GM18858 (cell line): Measurements from ENCODE around the gene RRP36.

ENCODE experiments used
- ATAC-seq: cut with Tn5 transposase; IDR thresholded peaks from one replicate; pipeline ENCODE4 v1.9.1; 2021; ENCODE audit not compliant: unreplicated experiment

Gene RRP36

DNA sequence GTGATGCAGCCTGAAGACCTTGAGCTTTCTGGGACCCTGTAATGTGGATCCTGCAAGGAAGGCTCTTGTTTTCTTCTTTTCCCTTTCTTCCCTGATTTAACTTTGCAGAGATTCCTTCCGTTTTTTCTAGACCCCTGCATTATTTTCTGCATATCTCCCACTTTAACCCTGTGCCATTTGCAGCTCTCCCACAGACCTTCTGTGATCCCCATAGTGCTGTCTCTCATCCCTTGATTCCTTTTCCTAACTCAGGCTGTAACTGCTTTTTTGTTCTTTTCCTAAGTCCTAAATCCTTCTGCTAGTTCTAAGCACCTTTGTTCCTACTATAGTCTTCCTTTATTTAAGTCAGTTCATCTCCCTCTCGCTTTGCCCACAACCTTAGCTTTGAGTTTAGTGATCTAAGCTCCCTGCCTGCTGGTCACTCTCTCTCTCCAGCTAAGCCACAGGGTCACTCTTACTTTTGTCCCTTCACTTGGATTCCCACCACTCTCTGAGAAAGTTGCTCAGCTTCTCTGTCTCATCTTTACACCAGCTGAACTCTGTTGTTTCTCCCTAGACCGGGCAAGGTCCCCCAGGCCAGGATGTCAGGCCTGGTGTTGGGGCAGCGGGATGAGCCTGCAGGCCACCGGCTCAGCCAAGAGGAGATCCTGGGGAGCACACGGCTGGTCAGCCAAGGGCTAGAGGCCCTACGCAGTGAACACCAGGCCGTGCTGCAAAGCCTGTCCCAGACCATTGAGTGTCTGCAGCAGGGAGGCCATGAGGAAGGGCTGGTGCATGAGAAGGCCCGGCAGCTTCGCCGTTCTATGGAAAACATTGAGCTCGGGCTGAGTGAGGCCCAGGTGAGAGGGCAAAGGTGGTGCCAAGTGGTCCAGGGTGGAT, 39.6 kb downstream of the RRP36 start:
- no peak for ATAC-seq

DNA sequence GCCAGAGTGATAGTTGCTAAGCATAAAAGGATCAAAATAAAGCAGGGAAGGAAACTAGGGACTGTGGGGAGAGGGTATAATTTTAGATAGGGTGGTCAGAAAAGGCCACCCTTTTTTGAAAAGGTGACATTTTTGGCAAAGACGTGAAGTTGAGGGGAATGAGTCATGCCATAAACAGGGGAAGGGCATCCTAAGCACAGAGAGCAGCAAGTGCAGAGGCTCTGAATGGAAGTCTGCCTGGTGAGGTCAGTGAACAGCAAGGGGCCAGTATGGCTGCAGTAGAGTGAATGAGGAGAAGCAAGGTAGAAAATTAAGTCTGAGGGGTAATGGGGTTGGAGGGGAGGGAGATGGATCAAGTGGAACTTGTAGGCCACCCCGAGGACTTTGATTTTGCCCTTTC, 40.4 kb downstream of the RRP36 start:
- ATAC-seq, result no peak

DNA sequence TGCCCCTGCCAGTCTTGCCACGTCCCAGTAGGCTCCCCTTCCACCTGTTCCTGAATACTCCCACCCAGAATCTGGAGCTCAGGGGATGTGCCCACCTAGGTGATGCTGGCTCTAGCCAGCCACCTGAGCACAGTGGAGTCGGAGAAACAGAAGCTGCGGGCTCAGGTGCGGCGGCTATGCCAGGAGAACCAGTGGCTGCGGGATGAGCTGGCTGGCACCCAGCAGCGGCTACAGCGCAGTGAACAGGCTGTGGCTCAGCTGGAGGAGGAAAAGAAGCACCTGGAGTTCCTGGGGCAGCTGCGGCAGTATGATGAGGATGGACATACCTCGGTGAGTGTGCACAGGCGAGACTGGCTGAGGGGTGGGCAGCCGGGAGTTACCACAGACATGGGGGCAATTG, 41.4 kb downstream of the RRP36 start:
- ATAC-seq, result no peak

DNA sequence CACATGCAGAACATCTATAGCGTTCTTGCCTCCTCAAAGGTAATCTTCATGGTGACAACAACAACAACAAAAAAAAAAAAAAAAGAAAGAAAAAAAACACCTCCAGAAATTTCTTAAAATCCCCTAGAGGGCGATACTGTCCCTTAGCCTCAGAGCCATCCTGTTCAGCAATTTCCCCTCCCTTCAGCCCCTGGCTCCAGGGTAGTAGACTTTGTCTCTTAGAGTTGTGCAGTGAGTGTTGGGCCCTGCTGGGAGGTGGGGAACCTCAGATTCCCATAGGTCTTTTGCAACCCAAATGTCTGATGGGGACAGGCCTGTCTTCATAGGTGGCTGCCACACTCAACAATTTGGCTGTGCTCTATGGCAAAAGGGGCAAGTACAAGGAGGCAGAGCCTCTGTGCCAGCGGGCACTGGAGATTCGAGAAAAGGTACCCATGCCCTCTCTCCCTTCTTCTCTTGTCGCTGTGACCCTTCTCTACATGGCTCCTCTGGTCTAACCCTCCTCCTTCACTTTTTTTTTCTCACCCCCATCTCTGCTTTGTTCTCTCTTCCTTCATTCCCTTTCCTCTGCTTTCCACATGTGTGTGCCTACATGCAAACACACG, 48.7 kb downstream of the RRP36 start:
- no peak for ATAC-seq

DNA sequence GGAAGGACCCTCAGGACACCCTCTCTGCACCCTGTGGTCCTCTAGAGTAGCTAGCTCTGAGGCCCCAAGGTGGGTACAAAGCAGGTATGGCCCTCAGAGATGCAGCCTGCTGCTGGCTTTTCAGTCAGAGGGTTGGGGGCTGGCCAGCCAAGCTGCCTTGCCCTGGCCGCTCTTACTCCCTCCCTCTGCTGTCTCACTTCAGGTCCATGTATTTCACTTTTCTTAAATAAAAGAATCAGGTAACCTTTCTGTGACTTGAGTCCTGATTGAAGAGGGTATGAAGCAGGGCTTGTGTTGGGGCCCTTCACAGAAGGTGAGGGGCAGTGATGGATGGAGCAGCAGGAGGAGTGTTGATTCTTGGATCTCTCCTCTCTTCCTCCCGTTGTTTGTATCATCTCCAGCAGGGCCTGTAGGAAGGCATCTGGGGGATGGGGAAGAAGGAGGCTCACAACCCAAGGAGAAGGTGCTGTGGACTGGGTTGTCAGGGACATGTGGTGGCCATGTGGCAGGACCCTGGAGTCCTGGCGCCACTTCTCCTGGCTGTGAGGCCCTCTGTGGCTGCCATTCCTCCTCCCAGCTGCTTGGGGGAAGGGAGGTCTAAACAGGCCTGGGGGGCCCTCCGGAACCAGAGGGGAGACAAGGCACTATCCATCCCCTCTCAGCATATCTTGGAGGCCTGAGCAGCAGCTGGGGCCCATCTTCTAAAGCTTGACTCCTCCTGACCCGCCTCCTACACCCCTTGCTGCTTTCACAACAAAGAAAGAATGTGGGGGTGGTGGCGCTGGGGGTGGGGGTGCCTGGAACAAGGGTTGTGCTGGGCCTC, 53.6 kb downstream of the RRP36 start:
- no peak for ATAC-seq

DNA sequence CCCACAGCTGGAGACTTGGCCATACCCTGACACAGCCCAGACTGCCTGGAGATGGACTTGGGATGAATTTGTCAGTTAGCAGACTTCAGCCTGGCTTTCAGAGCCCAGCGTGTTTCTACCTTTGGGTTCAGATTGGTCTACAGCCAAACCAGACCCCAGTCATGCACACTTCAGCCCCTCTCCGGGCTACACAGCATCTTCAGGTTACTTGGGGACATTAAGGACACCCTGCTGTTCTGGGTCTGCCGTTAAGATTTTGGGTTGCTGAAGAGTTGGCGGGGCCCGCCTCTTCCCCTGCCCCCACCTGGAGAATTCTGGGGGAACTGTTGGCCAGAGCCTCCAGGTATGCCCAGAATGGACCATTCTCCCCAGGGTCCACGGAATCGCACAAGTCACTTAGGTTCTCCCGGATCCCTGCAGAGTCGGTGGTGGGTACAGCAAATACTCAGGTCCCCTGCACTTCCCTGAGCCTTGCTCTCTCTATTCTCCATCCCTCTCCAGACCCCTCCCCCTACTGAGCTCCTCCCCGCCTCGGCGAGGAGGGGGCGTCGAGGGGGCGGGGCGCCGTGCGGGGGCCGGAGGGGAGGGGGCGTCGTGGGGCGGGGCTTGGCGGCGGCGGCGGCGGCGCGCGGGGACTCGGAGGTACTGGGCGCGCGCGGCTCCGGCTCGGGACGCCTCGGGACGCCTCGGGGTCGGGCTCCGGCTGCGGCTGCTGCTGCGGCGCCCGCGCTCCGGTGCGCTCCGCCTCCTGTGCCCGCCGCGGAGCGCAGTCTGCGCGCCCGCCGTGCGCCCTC, 54.4 kb downstream of the RRP36 start, which contains the start of gene PTK7:
PTK7 (plus strand) TSS at position 645 of the 794 bp plus-strand sequence. CDS start 175 bp downstream, outside the sequence.
- no peak for ATAC-seq

DNA sequence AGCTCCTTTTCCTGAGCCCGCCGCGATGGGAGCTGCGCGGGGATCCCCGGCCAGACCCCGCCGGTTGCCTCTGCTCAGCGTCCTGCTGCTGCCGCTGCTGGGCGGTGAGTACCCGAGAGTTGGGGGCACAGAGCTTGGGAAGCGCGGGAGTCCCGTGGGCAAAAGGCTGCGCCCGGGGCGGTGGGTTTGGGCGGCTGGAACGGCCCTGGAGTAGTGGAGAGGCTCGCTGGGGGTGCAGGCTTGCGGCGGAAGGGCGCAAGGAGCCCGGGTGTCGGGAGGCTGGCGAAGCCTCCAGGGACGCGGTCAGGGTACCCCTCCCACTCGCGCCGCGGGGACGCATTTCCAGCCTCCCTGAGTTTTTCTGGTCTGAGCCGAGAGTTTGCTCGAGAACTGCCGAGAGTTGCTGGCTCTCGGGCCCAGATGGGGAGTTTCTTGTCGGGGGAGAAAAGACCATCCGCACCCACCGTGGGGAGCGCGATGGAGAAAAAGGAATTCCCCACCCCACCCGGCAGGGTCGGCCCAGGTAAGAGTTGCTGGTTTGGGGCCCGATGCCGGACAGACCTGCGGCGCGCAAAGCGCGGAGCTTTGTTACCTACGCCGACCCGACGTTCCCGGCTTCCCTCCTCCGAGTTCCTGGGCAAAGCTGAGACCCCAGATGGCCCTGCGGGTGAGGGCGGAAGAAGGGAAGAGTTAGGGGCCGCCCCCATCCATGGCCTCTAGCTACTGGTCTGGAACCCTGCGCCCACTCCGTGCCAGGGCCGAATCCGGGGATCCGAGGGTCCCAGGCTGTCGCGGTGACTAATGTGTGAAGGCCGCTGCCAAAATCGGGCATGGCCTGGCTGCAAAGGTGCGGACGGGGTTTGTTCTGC, 55.3 kb downstream of the RRP36 start:
- ATAC-seq, result no peak

DNA sequence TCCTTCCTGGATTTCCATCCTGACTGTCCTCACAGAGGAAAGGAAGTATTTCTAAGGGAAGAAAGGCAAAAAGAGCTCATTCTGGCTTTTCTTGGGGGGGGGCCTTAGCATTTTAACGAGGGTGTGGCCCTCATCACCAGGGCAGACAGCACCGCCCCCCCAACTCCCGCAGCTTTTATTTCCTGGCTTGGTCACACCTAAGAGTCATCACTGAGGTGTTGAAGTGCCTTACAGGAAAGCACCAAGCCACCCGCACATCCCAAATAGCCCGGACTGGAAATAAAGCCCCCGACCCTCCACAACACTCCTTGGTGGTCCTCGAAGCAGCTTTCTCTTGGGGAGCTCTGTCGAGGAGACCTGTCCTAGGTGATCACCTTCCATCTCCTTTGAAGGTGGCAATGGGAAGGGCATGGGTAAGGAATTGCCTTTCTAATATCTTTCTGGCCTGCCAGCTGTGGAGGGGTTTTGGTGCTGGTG, 55.9 kb downstream of the RRP36 start:
- ATAC-seq, result no peak

DNA sequence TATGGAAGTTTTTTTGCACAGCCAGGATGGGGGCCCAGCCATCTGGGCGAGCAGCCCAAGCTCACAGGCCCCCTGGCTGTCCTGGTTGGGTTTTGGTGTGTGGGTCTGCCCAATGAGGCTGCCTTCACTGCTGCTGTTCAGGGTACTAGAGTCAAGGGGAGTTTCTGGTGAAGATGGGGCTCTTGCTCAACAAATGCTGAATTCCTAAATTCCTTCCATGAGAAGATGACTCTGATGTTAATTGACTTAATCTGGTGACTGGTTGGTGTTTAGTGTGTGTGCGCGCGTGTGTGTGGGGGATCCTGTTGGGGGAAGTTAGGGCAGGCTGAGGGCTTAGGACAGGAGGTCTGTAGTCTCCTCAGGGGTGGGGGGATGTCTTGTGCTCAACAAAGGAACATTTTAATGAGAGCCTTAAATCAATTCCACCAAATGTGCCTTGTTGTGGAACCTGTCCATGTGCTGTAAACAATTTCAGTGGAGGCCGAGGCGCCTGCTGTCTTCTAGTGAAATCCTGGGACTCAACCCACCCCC, 56.6 kb downstream of the RRP36 start:
- no peak for ATAC-seq

DNA sequence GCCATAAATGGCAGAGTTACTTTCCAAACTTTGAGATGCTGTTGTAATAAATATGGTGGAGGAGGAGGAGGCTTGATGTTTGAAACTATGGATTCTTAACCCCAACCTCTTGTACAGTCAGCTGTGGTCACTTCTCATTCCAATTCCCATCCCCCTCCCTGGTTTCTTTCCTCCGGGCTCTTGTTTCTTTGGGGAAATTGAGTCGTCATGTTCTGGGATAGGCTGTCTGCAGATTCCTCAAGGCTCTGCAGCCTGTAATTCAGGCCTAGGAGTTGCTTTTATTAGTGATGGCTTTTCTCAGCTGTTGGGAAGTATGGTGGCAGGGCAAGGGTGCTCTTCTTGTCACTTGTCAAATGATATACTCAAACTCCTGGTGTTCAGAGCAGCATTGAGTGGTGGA, 57.3 kb downstream of the RRP36 start:
- ATAC-seq, result no peak
